NCI-H1092 (cell line): Measurements from ENCODE around the gene LINC00305.

ENCODE experiments used
- DNase-seq: peaks from one replicate; lab custom pipeline; 2025; lab: John Stamatoyannopoulos, UW

The LINC00305 gene

GRCh38 chr18:64115881-64116280 lies 33.0 kb downstream of the LINC00305 start:
- no peak for DNase-seq

GRCh38 chr18:64111950-64112349 lies 36.9 kb downstream of the LINC00305 start:
- DNase-seq, result no peak

GRCh38 chr18:64110692-64111480 lies 38.0 kb downstream of the LINC00305 start:
- DNase-seq, result peak; percentile 37

DNA sequence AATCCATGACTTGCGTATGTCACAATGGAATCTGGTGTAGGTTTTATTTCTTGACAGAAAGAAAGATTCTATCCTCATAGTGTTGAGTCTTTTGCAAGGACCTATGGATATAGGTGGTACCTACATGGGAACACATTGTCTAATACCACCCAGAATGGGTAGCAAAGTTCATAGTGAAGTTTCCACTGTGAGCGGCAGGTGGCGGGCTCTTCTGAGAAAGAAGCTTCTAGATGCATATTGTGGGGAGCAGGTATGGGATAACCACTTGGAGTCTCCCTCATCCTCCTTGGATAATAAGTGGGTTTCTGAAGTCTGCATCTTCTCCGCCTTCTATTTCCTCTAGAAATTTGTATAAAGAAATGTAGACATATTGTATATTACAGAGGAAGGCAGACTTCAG lies 44.9 kb downstream of the LINC00305 start:
- no peak for DNase-seq

DNA sequence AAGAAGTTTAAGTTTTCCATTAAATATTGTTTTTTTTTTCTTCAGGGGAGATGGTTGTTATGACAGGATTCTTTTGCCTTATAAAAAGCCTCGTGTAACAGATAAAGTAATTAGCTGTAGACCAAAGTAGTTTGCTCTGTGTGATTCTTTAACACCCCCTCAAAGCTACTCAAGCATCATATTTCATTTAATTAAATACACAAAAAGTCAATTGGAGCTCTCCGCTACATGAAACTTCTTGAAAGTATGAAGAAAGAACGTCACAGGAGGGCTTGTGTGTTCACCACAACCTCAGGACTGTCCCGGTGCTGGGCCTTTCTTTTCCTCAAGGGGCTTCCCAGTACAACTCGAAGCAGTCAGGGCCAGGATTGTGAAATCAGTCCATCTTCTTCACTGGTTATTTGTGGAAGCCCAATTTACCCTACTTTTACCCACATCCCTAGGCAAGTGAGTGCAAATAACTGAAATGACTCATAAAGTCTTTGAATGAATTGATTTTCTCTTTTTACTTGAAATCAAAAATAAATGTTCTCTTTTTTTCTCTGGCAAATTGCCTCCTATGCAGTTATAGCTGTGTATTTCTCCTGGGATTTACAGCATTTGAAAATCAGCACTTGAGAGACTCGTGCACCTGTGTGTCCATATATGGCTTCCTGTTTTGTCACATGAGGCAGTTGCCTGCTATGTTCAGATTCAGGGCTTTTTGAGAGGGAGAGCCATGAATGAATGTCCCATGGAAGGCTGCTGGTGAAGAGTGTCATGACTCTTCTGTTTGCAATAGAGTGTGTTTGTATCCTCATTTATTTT lies 48.6 kb downstream of the LINC00305 start:
- DNase-seq, result peak; percentile 40

GRCh38 chr18:64099244-64099643 lies 49.6 kb downstream of the LINC00305 start:
- DNase-seq, result no peak

DNA sequence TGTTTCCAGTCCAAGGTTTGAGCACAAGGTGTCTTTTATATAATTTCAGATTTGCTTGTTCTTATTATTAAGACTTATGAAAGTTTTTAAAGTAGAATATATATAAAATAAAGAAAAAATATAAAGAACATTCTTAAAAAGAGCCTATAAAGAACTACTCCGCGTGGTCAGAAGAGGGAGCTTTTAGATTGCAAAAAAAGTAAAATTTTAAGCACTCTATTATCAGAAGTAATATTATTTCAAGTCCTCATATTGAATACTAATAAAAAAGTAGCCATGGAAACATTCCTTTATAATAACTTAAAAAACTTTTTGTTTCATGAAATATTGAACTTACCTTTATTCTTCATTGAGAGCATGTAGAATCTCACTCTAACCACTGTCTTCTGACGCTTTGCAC lies 51.4 kb downstream of the LINC00305 start:
- DNase-seq, result no peak

DNA sequence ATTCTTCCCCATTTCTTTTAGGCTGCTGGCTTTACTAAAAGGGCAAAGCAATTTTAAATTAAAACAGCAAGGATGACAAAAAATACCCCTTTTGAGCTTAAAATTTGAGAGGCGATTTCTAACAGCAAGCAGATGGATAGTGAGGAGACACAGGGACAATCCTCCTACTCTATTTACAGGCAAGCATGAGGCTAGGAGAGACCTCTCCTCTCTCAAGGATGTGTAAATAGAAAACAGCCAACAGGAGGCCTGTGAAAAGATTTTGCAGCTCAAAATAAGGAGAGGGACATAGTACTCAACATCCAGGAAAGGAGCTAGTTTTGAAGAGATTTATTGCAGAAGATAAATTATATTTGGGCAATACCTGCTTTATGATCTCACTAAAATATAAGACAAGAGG lies 53.8 kb downstream of the LINC00305 start:
- no peak for DNase-seq

- DNase-seq, result no peak
Observed at GRCh38 chr18:64094210-64094609, 54.7 kb downstream of the LINC00305 start.

DNA sequence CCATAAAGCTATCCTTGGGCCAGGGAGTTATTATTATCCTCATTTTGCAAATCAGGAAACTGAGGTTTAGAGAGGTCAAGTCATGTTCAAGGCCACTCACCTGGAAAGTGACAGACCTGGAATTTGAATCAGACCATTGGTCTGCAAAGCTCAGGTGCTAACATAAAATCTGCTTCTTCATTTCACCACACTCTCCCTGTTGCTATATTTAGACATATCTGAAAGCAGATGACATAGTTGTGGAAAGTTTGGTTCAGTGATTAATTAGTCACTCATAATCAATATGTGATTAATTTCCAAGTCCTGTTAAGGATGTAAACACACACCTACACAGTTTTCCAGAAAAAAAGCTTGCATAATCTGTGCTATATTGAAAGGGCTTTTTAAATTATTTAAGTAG lies 57.4 kb downstream of the LINC00305 start:
- no peak for DNase-seq

GRCh38 chr18:64090876-64091275 lies 58.0 kb downstream of the LINC00305 start:
- no peak for DNase-seq

GRCh38 chr18:64083916-64084315 lies 65.0 kb downstream of the LINC00305 start:
- DNase-seq, result no peak

- no peak for DNase-seq
Observed at GRCh38 chr18:64082513-64082912, 66.4 kb downstream of the LINC00305 start.

DNA sequence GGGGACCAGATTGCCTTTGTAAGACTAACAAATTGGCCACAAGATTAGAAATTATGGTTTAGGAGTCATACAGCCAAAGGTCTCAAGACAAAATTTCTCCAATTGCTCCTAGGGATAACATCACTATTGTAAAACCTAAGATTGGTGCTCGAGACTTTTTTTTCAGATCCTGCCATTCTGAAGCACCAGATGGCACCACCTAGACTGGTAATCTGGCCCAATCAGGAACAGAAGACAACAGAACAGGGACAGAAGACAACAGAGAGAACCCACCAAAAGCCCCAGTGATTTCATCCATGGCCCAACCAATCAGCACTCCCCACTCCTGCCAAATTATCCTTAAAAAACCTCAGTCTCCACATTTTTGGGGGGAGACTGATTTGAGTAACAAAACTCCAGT lies 66.8 kb downstream of the LINC00305 start:
- no peak for DNase-seq

DNA sequence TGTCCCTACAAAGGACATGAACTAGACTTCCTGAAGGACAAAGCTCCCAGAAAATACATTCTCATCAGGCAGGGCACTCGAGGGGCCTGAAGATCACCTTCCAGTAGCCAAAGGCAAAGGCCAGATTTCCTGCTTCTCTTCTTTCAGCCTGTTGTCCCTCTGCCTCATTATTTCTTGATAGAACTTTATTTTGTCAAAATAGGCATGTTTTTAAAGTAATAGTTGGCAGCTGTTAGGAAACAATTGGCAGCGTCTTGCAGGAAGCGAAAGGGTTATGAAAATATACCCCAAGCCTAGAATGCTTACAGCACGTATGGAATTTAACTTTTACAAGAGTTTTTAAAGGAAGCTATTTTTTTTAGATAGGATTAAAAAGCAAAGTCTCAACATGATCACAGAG lies 74.9 kb downstream of the LINC00305 start:
- DNase-seq, result no peak

GRCh38 chr18:64055019-64055418 lies 93.9 kb downstream of the LINC00305 start:
- no peak for DNase-seq

GRCh38 chr18:64053246-64053645 lies 95.6 kb downstream of the LINC00305 start:
- DNase-seq, result no peak

- no peak for DNase-seq
Observed at GRCh38 chr18:64052772-64053171, 96.1 kb downstream of the LINC00305 start.

DNA sequence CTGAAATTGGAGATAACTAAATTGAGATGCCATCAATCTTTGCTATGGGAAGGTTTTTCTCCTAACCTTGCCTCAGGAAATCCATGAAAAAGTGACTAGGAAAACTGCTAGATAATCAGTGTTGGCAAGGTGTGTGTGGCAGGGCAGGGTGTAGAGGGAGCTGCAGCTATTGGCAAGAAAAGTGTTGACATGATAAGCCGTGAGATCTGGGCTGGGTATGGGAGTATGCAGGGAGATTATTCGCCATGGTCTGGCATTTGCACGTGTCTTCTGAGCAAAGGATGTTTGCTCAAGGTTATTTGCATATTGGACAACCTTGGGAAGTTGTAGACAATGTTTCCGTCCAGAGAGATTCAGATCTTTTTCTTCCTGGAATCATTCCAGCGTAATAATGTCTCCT lies 104.3 kb downstream of the LINC00305 start:
- DNase-seq, result no peak

DNA sequence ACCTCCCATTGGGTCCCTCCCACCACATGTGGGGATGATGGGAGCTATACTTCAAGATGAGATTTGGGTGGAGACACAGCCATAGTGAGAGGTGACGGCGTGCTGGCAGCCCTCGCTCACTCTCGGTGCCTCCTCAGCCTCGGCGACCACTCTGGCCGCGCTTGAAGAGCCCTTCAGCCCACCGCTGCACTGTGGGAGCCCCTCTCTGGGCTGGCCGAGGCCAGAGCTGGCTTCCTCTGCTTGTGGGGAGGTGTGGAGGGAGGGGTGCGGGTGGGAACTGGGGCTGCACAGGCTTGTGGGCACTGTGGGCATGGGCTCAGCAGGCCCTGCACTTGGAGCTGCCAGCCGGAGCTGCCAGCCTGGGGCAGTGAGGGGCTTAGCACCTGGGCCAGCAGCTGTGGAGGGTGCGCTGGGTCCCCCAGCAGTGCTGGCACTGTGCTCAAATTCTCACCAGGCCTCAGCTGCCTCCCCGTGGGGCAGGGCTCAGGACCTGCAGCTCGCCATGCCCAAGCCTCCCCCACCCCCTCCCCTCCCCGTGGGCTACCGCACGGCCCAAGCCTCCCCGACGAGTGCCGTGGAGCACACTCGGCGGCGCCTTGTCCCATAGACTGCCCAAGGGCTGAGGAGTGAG lies 106.0 kb downstream of the LINC00305 start:
- DNase-seq, result no peak

DNA sequence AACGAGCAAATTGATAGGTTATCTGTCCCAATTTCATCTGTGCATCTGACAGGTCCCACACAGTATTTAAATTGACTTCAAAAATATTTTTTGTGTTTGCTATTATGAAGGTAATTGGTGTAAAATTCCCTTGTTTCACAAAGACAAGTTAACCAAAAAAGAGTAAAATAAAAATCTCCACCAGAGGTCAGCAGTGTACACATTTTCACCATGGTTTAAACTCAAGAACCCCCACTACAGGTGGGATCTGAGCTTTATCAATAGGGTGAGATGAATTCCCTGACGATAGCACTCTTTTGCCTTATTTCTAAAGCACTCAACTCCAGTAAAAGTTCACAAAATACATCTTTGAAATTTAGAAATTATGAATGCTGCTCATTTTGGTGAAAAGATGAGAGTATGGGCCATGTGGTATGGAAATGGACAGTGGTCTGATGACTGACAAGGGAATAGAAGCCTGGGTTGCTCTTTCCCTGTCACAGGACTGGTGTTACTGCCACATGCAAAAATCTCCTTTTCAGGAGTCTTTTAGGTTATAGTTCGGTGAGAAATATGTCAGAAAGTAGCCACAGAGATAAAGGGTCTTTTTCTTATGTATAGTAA lies 111.0 kb downstream of the LINC00305 start:
- DNase-seq, result peak; percentile 55

DNA sequence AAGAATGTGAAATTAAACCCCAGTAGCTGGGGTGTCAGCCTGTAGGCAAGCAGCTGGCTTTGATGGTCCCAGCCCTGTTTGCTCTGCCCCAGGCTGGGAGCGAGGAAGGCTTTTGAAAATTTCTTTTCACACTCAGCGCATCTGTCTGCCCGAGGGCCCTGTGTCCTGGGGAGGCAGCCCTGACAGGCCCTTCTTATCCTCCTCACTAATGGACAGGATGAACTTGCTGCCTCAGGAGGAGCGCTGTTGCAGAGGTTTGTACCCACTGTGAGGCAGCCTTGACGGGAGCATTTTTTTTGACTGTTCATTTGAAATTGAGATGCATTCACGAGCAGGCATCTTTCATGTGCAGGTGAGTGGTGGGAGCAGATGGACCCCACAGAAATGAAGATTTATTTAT lies 116.6 kb downstream of the LINC00305 start:
- no peak for DNase-seq

DNA sequence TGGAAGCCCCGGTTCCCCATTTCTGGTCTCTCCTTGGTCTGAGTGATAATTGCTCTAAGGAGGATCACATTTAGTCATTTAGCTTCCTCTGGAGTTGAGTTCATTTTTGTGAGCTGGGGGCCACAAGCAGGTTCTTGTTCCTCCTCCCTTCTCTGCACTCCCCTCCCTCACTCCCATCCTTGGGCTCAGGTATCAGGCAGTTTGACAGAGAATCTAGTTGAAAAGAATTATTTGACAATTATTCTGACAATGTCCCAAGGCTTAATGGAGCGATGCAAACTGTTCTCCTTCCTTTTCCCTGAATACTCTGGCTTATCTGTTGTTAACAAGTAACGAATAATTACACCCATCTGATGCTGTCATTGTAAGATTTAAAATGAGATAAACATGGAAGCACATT lies 117.5 kb downstream of the LINC00305 start:
- no peak for DNase-seq
